Stimulated activated CD4-positive, alpha-beta T cell treated with anti-CD3 and anti-CD28 coated beads, Interleukin-12 subunit alpha, Interleukin-12 subunit beta, amount 100 ng/mL, for 48 hours (primary cell): ENCODE data around the gene FBXO36.
"Not testable (repeated sequence)": the region's sequence is repeated elsewhere in the genome, so short reads cannot be mapped to it uniquely, and the experiment has no call there.

Experiments
- DNase-seq, 3 donors: peaks; one replicate each; pipeline ENCODE4 v3.0.0-alpha.2; 2020; ENCODE audit warnings: low read depth in 2 of 3, low spot score in 1 of 3

FBXO36 gene, protein sequence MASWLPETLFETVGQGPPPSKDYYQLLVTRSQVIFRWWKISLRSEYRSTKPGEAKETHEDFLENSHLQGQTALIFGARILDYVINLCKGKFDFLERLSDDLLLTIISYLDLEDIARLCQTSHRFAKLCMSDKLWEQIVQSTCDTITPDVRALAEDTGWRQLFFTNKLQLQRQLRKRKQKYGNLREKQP

DNA sequence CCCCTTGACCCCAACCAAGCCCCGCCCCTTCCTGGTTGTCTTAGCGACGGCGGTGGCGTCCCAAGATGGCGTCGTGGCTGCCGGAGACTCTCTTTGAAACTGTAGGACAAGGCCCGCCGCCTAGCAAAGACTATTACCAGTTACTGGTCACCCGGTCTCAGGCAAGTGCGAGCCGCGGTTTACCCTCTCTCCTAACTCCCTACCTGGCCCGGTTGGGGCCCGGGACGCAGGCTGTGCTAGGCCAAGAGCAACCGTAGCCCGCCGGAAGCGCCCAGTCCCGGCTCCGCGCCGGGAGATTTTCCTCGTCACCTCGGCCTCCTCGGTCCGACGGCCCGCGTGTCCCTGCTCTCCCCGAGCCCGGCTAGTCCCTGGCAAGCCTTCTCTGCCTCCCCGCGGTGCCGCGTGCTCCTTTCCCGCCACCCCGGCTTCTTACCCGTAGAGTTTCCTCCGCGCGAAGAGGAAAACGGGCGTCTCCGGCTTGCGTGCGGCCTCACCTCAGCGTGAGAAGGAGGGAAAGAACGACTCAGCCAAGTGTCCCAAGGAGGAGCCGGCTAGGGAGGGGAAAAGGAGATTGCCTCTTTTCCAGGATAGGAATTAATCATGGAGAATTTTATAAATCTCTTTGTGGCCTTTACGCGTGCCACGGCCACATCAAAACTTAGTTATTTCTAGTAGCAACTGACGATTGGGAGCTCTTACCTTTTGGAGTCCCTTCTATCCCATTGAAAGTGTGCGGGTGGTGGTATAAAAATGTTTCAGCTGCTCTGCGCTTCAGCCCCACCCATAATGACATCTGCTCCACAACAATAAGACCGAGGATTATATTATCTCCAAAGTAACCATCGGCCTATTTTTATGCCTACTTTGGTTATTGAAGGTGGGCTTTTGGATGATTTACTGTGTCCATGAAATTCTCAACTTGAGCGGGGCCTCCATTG lies at the start of gene FBXO36:
TSS of gene FBXO36 (plus strand) at position 55 of the 938 bp plus-strand sequence. CDS start at position 66, 11 bp downstream.
- peak; percentile 67 to 88 (median 86) for DNase-seq

DNA sequence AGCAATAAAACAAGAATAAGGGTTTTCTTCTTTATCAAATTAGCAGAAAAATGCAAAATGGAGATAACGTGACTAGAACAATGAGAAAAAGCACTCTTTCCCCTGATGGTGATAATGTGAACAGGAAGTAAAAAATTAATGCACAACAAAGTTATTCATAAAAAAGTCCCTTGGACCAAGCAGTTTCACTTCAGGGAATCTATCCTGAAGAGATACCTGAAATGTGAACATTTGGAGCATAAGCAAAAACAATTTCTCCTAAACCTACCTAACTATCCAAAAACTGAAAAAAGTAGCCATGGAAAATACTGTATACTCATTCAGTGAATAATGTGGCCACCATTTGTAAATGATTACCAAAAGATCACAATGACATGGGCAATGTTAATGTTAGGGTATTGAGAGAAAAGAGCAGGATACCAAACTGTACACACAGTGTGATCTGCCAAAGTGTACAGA lies 49.2 kb upstream of the FBXO36 start:
- no peak for DNase-seq

DNA sequence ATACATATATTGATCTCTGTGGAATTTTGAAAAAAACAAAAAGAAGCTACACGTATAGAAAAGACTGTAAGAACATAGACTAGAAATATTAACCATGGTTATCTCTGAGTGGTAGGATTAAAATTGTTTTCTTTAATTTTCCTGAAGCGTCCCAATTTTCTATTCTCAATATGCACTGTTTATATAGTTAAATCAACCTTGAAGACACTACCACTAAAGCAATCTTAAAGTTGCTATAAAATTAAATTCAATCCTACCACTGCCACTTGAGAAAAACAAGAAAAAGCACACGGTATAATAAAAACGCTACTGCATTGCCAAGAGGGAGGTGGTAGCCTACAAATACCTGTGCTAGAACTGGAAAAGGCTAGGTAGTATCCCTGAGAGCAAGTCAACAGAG lies 47.7 kb upstream of the FBXO36 start:
- no peak for DNase-seq

DNA sequence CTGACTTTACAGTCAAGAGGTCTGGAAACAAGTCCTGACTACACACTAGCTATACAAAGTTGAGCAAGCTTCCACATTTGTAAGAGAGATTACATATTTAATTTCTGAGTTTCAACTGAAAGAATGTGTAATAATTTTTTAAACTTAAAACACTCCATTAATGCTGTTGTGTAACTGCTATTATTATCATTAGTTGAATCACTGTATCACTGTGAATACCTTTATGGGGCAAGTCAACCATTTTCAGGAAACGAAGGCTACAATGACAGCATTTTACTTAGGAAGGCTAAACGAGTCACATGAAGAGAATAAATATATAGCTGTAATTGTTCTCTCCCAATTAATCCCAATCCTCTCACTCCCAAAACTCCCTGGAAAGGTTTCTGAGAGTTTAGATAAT lies 46.8 kb upstream of the FBXO36 start:
- no peak for DNase-seq

DNA sequence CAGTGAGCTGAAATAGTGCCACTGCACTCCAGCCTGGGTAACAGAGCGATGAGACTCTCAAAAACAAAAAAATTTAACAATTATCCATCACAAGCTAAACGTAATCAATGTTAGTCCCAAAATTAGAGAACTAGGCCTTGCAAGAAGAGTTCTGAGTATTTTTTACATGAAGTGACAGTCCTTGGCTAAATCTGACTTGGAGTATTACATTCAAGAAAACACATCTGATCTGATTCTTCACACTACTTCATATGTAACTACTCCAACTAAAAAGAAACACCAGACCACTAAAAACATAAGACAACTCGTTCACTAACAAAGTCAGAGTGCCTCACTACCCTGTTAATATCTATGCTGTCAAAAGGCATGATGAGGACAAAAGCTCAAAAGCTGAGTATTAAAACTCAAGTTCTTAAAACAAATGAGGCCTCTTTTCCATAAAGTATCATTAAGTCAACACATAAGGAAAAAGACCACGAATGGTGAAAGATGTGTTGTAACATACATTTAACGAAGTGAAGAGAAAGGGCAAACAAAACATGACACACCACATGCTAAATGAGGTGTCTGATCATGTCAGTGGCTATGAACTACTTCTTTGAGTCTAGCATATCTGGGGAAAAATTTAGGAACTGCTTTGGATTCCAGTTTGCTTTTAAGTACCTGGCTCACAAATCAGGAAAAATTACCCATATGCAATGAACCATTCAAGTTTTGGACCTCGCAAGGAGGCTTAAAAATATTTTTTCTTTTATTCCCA lies 42.9 kb upstream of the FBXO36 start:
- DNase-seq: no peak

DNA sequence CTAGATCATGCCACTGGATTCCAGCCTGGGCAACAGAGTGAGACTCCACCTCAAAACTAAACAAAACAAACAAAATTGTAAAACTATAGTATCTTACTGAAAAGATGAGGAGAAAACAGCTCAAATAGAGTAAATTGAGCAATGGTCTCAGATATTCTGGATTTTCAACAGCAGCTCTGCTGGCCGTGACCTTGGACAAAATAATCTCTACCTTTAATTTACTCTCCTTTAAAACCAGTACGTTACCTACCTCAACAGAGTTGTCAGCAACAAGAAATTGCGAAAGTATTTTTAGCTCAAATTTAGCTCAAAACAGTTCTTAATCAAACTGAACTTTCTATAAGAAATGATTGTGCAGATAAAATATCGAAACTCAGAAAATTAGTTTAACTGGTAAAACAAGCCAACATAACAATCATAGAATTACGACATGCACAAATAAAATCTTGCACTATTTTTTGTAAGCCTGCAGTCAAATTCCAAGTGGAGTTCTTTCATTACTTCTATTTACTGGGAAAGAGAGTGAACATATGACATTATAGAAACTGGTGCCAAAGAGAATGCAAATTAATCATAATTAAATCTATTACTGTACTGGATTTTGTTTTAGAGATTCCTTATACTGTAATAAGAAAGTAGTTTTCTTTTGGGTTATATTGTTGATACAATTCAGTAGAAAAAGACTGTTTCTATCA lies 41.3 kb upstream of the FBXO36 start:
- no peak for DNase-seq

DNA sequence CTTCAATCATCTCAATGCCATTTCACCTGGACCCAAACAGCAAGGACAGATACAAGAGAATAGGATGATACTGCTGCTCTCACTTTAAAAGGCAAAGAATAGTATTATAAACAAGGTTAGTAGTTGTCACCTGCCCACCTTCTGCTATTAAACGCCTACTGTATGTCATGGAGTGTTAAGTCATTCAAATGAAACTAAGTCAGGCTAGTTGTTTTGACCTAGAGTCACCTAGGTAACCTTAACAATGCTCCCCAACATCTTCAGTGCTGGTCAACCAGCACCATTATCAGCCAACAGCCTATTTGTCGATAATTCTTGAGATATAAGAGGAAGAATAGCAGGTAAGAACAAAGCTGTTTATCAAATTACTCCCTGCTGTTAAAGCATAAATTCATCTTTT lies 39.7 kb upstream of the FBXO36 start:
- no peak for DNase-seq

DNA sequence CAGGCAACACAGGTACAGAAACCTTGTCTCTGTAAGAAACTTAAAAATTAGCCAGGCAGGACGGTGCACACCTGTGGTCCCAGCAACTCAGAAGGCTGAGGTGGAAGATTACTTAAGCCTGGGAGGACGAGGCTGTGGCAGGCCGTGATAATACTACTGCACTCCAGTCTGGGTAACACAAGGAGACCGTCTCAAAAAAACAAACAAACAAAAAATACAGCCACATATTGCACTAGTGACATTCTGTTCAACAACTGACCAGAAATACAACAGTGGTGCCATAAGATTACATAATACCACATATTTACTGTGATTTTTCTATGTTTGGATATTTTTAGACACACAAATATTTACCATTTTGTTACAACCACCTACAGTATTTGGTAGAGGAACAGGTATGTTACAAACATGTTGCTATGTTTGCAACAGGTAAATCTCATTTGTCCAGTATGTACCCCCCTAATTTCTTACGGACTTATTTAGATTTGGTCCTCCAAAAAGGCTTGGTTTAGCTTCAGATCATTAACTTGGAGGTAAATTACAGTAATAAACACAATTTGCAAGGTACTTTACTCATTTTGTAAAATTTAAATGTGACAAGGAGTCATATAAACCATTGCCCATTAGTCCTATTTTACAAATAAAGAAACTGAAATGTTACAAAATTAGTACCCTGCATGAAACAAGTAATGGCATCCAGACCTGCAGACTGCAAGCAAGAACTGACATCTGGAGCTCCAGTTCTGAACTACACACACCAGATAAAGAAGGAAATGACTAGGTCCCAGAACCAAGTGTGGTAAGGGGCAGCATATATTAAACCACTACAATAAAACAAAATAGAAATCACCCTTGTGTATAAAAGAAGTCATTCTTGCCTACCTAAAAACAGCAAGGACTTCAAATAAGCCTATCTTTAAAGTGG lies 37.3 kb upstream of the FBXO36 start:
- no peak for DNase-seq

DNA sequence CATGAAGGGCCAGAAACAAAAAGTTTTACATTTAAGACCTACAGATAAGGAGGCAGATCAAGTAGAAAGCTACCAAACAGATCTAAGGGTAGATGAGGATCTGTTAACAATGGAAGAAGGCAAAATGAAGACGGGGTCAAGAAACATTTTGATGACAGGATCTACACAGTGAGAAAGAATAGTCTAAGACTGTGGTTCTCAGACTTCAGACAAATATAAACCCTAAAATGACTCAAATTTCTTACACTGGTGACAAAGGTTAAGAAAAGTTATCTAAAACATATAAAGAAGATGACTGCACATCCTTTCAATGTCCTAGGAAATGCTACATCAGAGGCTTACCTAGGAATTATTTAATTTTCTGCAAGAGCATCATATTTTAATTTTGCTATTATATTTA lies 34.9 kb upstream of the FBXO36 start:
- no peak for DNase-seq

DNA sequence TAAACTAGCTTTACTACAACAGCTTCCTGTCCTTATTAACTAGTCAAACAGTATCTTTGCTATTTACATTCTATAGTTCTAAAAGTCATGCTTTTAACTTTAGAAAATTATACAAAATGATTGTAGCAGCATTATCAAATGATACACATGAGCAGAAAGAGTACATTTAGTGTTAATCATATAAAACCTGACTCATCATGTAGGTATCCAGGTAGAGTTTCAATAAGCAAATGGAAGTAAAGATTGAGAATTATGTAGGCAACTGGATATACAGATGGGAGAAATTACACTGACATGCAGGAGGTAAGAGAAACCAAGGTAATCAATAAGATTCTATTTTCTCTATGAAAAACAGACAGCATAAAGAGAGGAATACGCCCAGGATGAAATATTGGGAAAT lies 34.3 kb upstream of the FBXO36 start:
- DNase-seq: no peak

DNA sequence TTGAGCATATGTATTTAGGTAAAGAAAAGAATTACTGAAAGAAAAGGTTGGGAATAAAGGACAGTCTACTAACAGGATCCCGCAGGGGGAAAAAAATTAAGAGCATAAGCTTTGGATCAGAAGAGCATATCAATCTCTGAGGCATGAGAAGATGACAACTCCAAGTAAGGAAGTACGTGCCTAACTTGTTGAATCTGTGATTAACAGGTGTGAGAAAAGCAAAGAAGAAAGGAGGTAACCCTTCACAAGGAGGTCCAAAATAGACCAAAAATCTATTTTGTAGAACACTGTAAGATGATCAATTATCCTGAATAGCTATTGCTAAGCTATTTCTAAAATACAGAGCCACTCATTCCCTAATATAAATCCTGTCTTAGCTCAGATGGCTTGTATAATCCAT lies 33.3 kb upstream of the FBXO36 start:
- no peak for DNase-seq

DNA sequence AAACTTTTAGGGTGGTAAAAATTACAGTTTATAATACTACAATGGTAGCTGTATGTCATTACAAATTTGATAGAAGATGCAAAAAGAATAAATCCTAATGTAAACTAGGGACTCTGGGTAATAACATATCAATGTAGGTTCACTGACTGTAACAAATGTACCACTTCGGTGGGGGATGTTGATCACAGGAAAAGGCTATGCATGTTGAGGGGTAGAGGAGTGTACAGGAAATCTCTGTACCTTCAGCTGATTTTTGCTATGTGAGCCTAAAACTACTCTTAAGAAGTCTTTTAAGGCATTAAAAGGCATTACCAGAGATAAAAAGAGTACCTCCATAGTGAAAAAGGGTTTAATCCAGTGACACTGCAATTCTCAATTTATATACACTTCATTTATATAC lies 25.4 kb upstream of the FBXO36 start:
- DNase-seq: no peak

DNA sequence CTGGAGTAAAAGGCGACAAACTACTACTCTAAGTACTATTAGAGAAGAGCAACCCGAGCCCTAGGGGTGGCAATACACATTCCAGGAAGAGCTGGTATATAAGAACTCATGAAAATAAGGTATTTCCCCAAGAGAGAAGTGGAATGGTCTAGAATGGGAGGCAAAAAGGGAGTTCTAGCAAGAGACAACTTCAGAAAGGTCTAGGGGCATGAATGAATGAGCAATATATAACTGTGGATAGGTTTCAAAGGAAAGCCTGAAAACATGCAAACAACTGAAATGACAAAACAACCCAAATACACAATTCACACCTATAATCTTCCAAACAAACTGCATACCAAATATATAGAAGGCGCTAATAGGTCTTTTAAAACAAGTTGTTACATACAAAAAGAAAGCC lies 22.7 kb upstream of the FBXO36 start:
- no peak for DNase-seq

DNA sequence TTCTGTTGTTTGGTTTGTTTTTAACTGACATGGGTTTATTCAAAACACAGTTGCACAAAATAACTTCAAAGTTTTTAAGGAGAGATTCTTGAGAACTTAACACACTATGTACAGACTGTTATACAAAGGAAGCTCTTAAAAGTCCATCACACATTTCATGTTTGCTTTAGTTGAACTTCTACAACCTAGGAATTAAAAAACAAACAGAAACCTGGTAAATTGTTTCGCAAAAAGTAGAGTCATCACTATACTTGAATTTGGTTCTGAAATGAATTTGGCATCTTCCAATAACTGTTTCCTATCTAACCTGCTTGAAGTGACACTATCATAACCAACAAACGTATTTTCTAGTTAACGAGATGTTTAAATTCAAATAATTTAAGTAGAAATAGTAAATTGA lies 22.3 kb upstream of the FBXO36 start:
- no peak for DNase-seq

DNA sequence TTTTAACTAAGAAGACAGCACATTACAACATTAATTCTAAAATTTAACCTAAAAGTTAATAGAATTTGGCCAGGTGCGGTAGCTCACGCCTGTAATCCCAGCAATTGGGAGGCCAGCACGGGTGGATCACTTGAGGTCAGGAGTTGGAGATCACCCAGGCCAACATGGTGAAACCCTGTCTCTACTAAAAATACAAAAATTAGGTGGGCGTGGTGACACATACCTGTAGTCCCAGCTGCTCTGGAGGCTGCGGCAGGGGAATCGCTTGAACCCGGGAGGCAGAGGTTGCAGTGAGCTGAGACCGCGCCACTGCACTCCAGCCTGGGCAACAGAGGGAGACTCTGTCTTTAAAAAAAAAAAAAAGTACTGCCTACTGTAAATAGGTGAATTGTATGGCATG lies 21.8 kb upstream of the FBXO36 start:
- not testable (repeated sequence) for DNase-seq

DNA sequence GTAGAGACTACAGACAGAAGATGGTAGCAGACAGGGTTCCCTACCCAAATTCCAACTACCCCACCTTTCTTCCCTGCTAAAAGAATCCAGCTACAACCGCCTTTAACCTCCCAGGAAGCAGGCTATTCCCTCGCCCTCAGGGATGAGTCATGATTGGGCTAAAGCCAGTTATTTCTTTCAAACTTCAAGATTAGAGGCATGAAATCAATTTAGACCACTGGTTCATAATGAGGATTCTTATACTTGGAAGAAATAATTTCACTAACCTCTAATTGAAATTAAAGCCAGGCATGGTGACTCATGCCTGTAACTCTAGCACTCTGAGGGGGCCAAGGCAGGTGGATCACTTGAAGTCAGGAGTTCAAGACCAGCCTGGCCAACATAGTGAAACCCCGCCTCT lies 20.5 kb upstream of the FBXO36 start:
- no peak for DNase-seq

DNA sequence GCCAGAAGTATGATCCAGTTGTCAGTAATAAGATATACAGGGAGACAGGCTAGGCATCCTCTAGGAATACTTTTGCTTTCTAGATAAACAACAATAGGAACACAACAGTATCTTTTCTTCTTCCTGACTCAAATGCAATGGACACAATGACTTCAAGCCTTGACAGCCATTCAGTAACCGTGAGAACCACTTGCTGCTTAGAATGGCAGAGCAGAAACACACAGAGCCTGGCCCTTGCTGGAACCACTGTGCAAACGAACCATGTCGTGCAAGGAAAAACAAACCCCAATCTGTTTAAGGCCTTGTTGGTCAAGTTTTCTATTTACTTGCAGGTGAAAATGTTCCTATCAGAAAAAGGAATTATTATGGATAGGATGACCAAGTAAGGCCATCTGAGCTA lies 19.3 kb upstream of the FBXO36 start:
- DNase-seq: no peak

DNA sequence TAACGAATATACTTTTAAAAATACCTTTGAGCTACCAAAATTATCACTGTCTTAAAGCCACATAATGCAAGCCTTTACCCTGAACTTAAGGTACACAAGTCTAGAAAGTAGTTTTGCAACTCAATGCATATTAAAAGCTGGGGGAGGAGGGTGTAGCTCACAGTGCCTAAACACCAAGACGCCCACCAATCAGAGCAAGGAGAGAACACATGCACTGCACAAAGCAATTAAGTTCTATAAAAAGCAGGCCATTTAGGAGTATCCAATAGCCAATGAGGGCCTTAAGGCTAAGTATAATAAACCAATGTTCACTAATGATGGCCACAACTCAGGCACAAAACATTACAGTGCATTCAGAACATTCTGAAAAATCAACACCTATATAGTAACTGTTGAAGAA lies 16.7 kb upstream of the FBXO36 start:
- DNase-seq: no peak

DNA sequence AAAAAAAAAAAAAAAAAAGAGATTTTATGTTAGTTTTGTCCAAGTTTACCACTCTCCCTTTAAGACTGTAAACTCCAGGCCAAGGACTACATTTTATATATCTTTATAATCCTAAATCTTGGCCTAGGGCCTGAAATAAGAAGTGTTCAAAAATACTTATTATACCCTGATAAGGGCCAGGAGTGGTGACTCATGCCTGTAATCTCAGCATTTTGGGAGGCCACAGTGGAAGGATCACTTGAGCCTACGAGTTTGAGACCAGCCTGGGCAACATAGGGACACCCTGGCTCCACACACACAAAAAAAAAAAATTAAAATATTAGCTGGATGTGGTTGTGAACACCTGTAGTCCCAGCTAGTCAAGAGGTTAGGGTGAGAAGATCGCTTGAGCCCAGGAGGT lies 13.2 kb upstream of the FBXO36 start:
- DNase-seq: no peak

DNA sequence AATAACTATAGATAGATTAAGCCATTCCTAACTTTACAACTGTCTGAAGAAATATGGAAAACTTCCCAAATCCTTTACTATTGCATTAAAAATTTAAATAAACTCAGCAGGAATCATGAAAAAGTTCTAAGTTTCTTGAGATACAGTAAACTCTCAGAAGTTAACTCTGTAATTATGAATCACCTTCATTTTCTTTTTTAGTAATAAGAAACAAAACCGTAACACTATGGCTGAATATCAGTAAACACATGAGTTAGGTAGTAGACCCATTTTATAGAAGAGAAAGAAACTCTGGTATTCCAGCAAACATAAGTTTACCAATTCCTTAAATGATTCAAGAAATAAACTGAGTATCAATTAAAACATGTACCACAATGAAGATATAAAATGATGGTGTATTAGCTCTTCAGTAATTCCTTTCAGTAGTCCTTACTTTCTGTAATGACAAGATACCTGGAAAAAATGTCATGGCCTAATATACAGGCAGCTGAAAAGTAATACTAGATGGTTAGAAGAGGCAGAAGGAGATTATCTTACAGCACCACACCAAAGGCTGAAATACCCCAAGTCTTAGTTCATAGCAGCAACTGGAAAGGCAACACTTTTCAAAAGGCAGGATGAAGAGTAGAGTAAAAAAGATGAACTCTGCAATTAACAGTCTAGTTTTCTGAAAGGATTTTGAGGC lies 12.0 kb upstream of the FBXO36 start:
- no peak for DNase-seq
